A673 (cell line): Measurements from ENCODE around the gene CCK. TPM values are rescaled to one million over a fixed set of nuclear protein-coding genes. Genes with fewer than 3 reads are reported as not detected.

Experiments used
- BruUV-seq: library from RNA; stranded (reverse); fragments of 400-500 nt; replicated peaks from 2 replicates; lab custom pipeline; 2021; lab: Mats Ljungman, UMichigan
- CTCF ChIA-PET: fragments of 300-600 bp; sonication (Branson Sonifier 250); formaldehyde crosslinking; loops from one replicate; lab custom pipeline; 2022; ENCODE audit warnings: antibody characterized with exemption; lab: Charles Lee
- POLR2A ChIA-PET: fragments of 300-600 bp; sonication (Branson Sonifier 250); formaldehyde crosslinking; loops from one replicate; lab custom pipeline; 2022; ENCODE audit warnings: antibody characterized with exemption; ENCODE audit not compliant: low non-redundant PET; lab: Charles Lee
- DNase-seq: peaks from one replicate; pipeline ENCODE4 v3.0.0-alpha.2; 2015; ENCODE audit warnings: low spot score
- H3K27ac ChIP-seq: fragments of 200-600 bp; sonication (generic); 2 replicates; pipeline ENCODE4 v1.5.1; 2016; ENCODE audit warnings: mixed run types, low read depth, mild to moderate bottlenecking, mixed read lengths, antibody characterized with exemption, low read length; ENCODE audit not compliant: poor library complexity, severe bottlenecking
- H3K27me3 ChIP-seq: fragments of 200-600 bp; sonication (generic); replicated peaks from 2 replicates; pipeline ENCODE4 v1.6.1; 2017; ENCODE audit warnings: mixed run types, low read depth, mild to moderate bottlenecking, mixed read lengths, antibody characterized with exemption, low read length; ENCODE audit not compliant: insufficient read depth, poor library complexity
- H3K36me3 ChIP-seq: fragments of 200-600 bp; sonication (generic); 2 replicates; pipeline ENCODE4 v1.6.1; 2016; ENCODE audit warnings: mixed run types, mild to moderate bottlenecking, mixed read lengths, antibody characterized with exemption, low read length; ENCODE audit not compliant: insufficient read depth, poor library complexity, severe bottlenecking
- H3K4me1 ChIP-seq: fragments of 200-600 bp; sonication (generic); 2 replicates; pipeline ENCODE4 v1.6.1; 2017; ENCODE audit warnings: mixed run types, mild to moderate bottlenecking, mixed read lengths, antibody characterized with exemption, low read length; ENCODE audit not compliant: insufficient read depth, poor library complexity, severe bottlenecking
- H3K4me3 ChIP-seq: fragments of 200-600 bp; sonication (generic); 2 replicates; pipeline ENCODE4 v1.5.1; 2016; ENCODE audit warnings: low read depth, mixed run types, mild to moderate bottlenecking, mixed read lengths, low read length; ENCODE audit not compliant: poor library complexity, severe bottlenecking
- H3K9me3 ChIP-seq: fragments of 200-600 bp; sonication (generic); 2 replicates; pipeline ENCODE4 v1.6.1; 2016; ENCODE audit warnings: mixed run types, low read depth, mild to moderate bottlenecking, mixed read lengths, antibody characterized with exemption, low read length; ENCODE audit not compliant: poor library complexity, severe bottlenecking
- EZH2 ChIP-seq: fragments of 200-600 bp; sonication (generic); IDR thresholded peaks from 2 replicates; pipeline ENCODE4 v1.6.1; 2017; ENCODE audit warnings: borderline replicate concordance, low read depth, mild to moderate bottlenecking, mixed read lengths, antibody characterized with exemption, low read length; ENCODE audit not compliant: poor library complexity, severe bottlenecking
- intact Hi-C: fragments of 100-400 bp; cut with micrococcal nuclease; formaldehyde crosslinking; loops from one replicate; pipeline ENCODE4 v1.10.0; 2022; ENCODE audit not compliant: unreplicated experiment
- total RNA-seq: library from RNA; stranded (reverse); gene quantifications from 2 replicates; pipeline ENCODE4 v1.2.3, GENCODE V29; 2021
- TF ChIP-seq, protein P1 (sequence below): fragments of 300-800, 200-600 bp; sonication (generic); conservative IDR thresholded peaks from 2 replicates; pipeline ENCODE4 v1.5.1; 2017; ENCODE audit warnings: low read depth, mild to moderate bottlenecking, antibody characterized with exemption, low read length, moderate library complexity, mixed read lengths

The CCK gene
- total RNA-seq, 1 experiment from 2014 or later, result 19.6 TPM

DNA sequence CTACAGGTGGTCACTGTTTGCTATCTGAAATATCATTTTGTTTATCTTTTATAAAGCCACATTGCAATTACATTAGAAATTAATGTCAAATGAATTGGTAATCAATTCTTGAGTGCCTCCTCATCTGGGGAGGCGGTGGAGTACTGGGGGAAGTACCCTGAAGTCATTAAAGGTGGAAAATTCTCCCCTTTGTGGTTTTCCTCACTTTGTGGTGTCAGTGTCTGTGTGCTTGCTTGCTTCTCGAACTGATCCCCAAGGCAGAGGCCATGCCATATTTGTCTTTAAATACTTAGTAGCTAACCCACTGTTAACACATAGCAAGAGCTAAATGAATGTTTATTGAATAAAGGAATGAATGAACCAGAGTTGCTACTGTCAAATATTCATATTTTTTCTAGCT, 40.5 kb upstream of the CCK start:
- Histone ChIP-seq H3K27me3 (no peaks in the 10 kb centered on the region), H3K27ac (no peak overlapping the region), H3K9me3 (no peaks in the 10 kb centered on the region), H3K36me3 (no peaks in the 10 kb centered on the region), H3K4me3 (no peak overlapping the region), H3K4me1 (no peaks in the 10 kb centered on the region)
- no TSS peak for BruUV-seq
- POLR2A ChIA-PET, result no interaction called here
- CTCF ChIA-PET, result no interaction called here
- intact Hi-C loops, result no loop called here
- TF ChIP-seq EZH2, result no peak
- TF ChIP-seq, protein P1, sequence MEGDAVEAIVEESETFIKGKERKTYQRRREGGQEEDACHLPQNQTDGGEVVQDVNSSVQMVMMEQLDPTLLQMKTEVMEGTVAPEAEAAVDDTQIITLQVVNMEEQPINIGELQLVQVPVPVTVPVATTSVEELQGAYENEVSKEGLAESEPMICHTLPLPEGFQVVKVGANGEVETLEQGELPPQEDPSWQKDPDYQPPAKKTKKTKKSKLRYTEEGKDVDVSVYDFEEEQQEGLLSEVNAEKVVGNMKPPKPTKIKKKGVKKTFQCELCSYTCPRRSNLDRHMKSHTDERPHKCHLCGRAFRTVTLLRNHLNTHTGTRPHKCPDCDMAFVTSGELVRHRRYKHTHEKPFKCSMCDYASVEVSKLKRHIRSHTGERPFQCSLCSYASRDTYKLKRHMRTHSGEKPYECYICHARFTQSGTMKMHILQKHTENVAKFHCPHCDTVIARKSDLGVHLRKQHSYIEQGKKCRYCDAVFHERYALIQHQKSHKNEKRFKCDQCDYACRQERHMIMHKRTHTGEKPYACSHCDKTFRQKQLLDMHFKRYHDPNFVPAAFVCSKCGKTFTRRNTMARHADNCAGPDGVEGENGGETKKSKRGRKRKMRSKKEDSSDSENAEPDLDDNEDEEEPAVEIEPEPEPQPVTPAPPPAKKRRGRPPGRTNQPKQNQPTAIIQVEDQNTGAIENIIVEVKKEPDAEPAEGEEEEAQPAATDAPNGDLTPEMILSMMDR, result no peak
- DNase-seq, result no peak

DNA sequence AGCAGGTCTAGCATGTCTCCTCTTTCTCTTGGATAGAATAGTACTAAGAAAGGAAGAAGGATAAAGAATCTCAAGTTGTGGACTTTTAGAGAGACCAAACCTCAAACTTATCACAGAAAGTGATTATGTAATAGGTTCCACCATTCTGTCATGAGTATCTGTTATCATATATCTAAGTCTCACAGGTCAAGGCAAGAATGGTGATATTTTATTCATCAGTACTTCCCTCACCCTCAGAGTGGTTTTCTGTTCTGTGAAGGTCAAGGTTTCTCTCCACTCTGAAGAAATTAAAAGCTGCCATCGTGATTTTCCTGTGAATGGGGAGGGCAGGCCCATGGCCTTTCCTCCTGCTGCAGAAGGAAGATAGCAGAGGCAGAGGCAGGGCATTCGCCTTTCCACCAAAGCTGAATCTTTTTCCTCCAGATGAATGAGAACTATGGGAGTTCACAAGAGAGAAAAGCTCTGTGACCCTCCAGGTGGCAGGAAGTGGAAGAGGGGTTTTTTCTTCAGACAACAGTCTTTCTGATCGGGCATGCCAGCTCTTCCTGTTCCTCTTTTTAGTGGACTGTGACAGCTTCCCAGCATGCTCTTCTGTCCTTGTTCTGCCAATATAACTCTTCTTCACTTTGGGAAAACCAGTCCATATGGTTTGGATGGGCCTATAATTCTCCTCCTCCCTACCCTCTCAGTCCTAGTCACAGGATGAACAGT, 37.1 kb upstream of the CCK start:
- no peak overlapping the region for H3K27ac ChIP-seq
- H3K4me3 ChIP-seq, result no peak overlapping the region
- H3K27me3 ChIP-seq, result no peaks in the 10 kb centered on the region
- CTCF ChIA-PET, result interaction anchor here (0.5 kb wide), 1 partner anchor 50 kb away, joined by 4 read pairs; no protein-coding TSS in a partner anchor
- intact Hi-C loops, result no loop called here
- no peaks in the 10 kb centered on the region for H3K36me3 ChIP-seq
- TF ChIP-seq, protein P1, result no peak
- TF ChIP-seq EZH2, result no peak
- POLR2A ChIA-PET, result no interaction called here
- no TSS peak for BruUV-seq
- no peak for DNase-seq
- H3K4me1 ChIP-seq, result no peaks in the 10 kb centered on the region
- no peaks in the 10 kb centered on the region for H3K9me3 ChIP-seq

DNA sequence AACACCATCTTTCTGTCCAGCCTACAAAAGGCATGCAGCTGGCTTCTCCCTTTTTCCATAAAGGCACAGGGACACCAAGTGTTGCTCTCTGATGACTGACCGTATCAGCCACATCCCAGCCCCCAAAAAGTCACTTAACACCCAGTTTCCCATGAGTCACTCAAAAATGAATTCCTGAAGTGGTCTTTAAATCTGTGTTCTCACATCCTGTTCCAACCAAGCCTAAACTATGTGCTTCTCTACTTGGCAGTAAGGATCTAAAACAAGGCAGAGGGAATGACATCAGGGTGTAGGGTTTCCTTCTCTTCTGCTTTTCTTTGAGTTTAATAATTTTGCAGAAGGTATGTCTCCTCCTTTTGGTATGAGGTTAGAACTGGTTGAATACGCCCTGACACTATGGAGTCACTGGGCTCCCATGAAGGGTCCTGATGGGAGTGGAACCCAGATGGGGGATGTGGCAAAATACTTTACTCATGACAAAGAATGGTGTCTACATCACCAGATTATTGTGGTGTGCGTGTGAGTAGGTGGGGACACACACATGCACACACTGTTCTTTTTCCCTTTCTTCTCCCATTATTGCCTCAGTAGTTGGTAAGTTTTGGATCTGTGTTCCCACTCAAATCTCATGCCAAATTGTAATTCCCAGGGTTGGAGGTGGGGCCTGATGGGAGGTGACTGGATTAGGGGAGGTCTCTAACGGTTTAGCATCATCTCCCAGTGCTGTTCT, 35.6 kb upstream of the CCK start:
- no peak for DNase-seq
- intact Hi-C loops, result no loop called here
- BruUV-seq, result no TSS peak
- no peaks in the 10 kb centered on the region for H3K27me3 ChIP-seq
- H3K36me3 ChIP-seq, result no peaks in the 10 kb centered on the region
- TF ChIP-seq, protein P1, result no peak
- no peak for TF ChIP-seq EZH2
- CTCF ChIA-PET, result no interaction called here
- H3K27ac ChIP-seq, result no peak overlapping the region
- POLR2A ChIA-PET, result no interaction called here
- H3K4me3 ChIP-seq, result no peak overlapping the region
- no peaks in the 10 kb centered on the region for H3K9me3 ChIP-seq
- no peaks in the 10 kb centered on the region for H3K4me1 ChIP-seq
